SK-N-SH treated with all-trans-retinoic acid at 6 μM for 48 hours (cell line): ENCODE data around the gene PARL.

Experiments
- ATAC-seq: fragments of 200-7000 bp; cut with Tn5 transposase; 3 replicates; pipeline ENCODE4 v1.9.1; 2020; ENCODE audit warnings: mild to moderate bottlenecking, moderate library complexity
- ARNTL ChIP-seq: fragments of 450-650 bp; formaldehyde crosslinking; IDR thresholded peaks from 2 replicates; pipeline ENCODE4 v1.5.0; 2020; ENCODE audit warnings: low read depth, mild to moderate bottlenecking, moderate library complexity, borderline replicate concordance
- BACH2 ChIP-seq: fragments of 250-450 bp; sonication (Bioruptor Pico); IDR thresholded peaks from 2 replicates; pipeline ENCODE4 v1.9.0; 2021; ENCODE audit warnings: mild to moderate bottlenecking, borderline replicate concordance
- CSDC2 ChIP-seq: fragments of 250-450 bp; sonication (Bioruptor Pico); IDR thresholded peaks from 2 replicates; pipeline ENCODE4 v1.5.0; 2020; ENCODE audit warnings: mild to moderate bottlenecking, moderate library complexity
- ESRRG ChIP-seq: fragments of 250-450 bp; sonication (Bioruptor Pico); IDR thresholded peaks from 2 replicates; pipeline ENCODE4 v1.6.1; 2021; ENCODE audit warnings: mild to moderate bottlenecking
- GLIS3 ChIP-seq: fragments of 250-450 bp; sonication (Bioruptor Pico); IDR thresholded peaks from 2 replicates; pipeline ENCODE4 v1.5.0; 2020; ENCODE audit warnings: mild to moderate bottlenecking, moderate library complexity
- ISL1 ChIP-seq: fragments of 250-450 bp; sonication (Bioruptor Pico); IDR thresholded peaks from 2 replicates; pipeline ENCODE4 v2.1.2; 2022; ENCODE audit warnings: mild to moderate bottlenecking, moderate library complexity
- OSR1 ChIP-seq: fragments of 250-450 bp; sonication (Bioruptor Pico); IDR thresholded peaks from 2 replicates; pipeline ENCODE4 v1.8.0; 2022; ENCODE audit warnings: moderate library complexity, mild to moderate bottlenecking, inconsistent platforms
- PPARA ChIP-seq: fragments of 250-450 bp; sonication (Bioruptor Pico); IDR thresholded peaks from 2 replicates; pipeline ENCODE4 v1.5.0; 2020; ENCODE audit warnings: mild to moderate bottlenecking, borderline replicate concordance
- RARB ChIP-seq: fragments of 250-450 bp; sonication (Bioruptor Pico); IDR thresholded peaks from 2 replicates; pipeline ENCODE4 v1.8.0; 2021; ENCODE audit warnings: mild to moderate bottlenecking, moderate library complexity
- SNAI2 ChIP-seq: fragments of 250-450 bp; sonication (Bioruptor Pico); IDR thresholded peaks from 2 replicates; pipeline ENCODE4 v1.5.0; 2020; ENCODE audit warnings: mild to moderate bottlenecking, moderate library complexity
- TCF4 ChIP-seq: fragments of 250-450 bp; sonication (Bioruptor Pico); IDR thresholded peaks from 2 replicates; pipeline ENCODE4 v1.8.0; 2021; ENCODE audit warnings: mild to moderate bottlenecking, moderate library complexity, borderline replicate concordance
- TOX ChIP-seq: fragments of 250-450 bp; sonication (Bioruptor Pico); IDR thresholded peaks from 2 replicates; pipeline ENCODE4 v1.8.0; 2021; ENCODE audit warnings: mild to moderate bottlenecking, moderate library complexity, borderline replicate concordance
- ZC3H10 ChIP-seq: fragments of 250-450 bp; sonication (Bioruptor Pico); IDR thresholded peaks from 2 replicates; pipeline ENCODE4 v1.5.1; 2021; ENCODE audit warnings: mild to moderate bottlenecking, moderate library complexity
- ZFP3 ChIP-seq: fragments of 250-450 bp; sonication (Bioruptor Pico); IDR thresholded peaks from 2 replicates; pipeline ENCODE4 v1.5.0; 2020; ENCODE audit warnings: mild to moderate bottlenecking, moderate library complexity
- ZFP30 ChIP-seq: fragments of 450-650 bp; formaldehyde crosslinking; IDR thresholded peaks from 2 replicates; pipeline ENCODE4 v1.5.0; 2022; ENCODE audit warnings: mild to moderate bottlenecking, moderate library complexity
- ZNF565 ChIP-seq: fragments of 450-650 bp; formaldehyde crosslinking; conservative IDR thresholded peaks from 2 replicates; pipeline ENCODE4 v1.5.0; 2020; ENCODE audit warnings: low read depth, mild to moderate bottlenecking, moderate library complexity
- ZNF70 ChIP-seq: fragments of 450-650 bp; formaldehyde crosslinking; IDR thresholded peaks from 2 replicates; pipeline ENCODE4 v1.5.0; 2020; ENCODE audit warnings: mild to moderate bottlenecking, moderate library complexity
- ZNF8 ChIP-seq: fragments of 450-650 bp; formaldehyde crosslinking; IDR thresholded peaks from 2 replicates; pipeline ENCODE4 v1.5.0; 2020; ENCODE audit warnings: mild to moderate bottlenecking, moderate library complexity
- TF ChIP-seq, protein P1 (sequence below): fragments of 250-450 bp; sonication (Bioruptor Pico); IDR thresholded peaks from 2 replicates; pipeline ENCODE4 v1.5.1; 2020; ENCODE audit warnings: low read depth, mild to moderate bottlenecking, moderate library complexity
- TF ChIP-seq, protein P2 (sequence below): fragments of 250-450 bp; sonication (Bioruptor Pico); IDR thresholded peaks from 2 replicates; pipeline ENCODE4 v1.5.1; 2021; ENCODE audit warnings: mild to moderate bottlenecking, moderate library complexity
- TF ChIP-seq, protein P3 (sequence below): fragments of 250-450 bp; sonication (Bioruptor Pico); IDR thresholded peaks from 2 replicates; pipeline ENCODE4 v1.5.0; 2020; ENCODE audit warnings: mild to moderate bottlenecking, moderate library complexity
- TF ChIP-seq, protein P4 (sequence below): fragments of 250-450 bp; sonication (Bioruptor Pico); IDR thresholded peaks from 2 replicates; pipeline ENCODE4 v1.8.0; 2020; ENCODE audit warnings: mild to moderate bottlenecking, moderate library complexity, borderline replicate concordance

Gene PARL

DNA sequence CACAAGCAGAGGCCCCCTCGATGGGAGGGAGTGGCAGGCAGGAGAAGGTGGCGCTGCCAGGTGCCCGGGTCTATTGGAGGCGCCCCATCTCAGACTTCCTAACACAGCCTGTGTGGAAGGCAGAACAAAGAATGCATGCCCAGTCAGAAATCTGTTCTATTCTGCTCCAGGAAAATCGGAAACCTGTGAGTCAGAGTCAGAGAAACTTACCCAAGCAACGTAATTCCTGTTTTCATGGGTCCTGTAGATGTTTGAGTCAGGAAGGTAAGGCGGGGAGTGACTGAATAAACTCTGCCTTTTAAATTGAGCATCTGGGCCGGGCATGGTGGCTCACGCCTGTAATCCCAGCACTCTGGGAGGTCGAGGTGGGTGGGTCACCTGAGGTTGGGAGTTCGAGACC, 73.0 kb downstream of the PARL start (continued):
- TF ChIP-seq, protein P1, sequence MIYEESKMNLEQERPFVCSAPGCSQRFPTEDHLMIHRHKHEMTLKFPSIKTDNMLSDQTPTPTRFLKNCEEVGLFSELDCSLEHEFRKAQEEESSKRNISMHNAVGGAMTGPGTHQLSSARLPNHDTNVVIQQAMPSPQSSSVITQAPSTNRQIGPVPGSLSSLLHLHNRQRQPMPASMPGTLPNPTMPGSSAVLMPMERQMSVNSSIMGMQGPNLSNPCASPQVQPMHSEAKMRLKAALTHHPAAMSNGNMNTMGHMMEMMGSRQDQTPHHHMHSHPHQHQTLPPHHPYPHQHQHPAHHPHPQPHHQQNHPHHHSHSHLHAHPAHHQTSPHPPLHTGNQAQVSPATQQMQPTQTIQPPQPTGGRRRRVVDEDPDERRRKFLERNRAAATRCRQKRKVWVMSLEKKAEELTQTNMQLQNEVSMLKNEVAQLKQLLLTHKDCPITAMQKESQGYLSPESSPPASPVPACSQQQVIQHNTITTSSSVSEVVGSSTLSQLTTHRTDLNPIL (CRISPR knock-in tag), result no peak
- TF ChIP-seq ZNF565 (CRISPR knock-in tag), result no peak

DNA sequence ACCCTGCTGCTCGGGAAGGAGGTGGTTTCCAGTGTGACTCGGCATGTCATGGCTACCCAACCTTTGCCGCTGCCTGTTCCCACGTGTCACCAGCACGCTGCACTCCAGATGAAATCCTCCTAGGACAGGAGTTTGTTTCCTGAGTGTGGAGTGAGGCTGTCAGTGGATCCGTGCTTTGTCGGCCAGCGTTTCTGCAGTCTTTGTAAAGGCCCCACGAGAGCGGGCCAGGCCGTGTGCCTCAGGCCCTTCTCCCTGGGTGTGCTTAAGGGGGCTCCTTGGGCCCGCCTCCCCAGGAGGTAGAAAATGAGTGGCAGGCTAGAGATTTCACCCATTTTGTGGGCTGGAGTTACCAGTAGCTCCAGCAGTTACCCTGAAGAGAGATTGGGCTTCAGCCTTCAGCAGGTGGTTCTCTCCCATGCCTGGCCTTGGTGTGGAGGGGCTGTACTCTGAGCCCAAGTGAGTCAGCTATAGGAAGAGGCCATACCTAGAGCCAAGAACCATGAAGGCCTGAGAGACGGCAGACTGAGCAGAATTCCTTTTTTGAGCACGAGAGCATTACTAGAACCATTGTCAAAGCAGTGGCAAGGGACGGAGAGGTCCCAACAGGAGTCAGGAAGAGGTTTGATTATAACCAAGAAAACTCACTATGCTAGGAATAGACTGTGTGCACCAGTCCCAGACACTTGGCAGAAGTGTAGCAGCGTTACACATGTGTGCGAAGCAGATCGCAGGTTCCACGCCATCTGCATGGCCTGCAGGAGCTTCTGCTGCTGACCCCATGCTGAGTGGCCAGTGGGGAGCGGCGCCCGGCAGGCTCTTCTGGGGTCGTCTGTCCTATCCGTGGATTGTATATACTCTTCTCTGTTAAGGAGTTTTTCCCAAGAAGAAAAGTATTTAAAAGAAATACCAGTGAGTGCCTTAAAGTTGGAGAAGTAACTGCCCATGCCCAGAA, 73.8 kb downstream of the PARL start:
- TF ChIP-seq ESRRG (CRISPR knock-in tag), result no peak
- no peak for TF ChIP-seq ZC3H10 (CRISPR knock-in tag)
- TF ChIP-seq BACH2 (CRISPR knock-in tag), result no peak
- TF ChIP-seq ZNF565 (CRISPR knock-in tag), result no peak
- TF ChIP-seq, protein P2, sequence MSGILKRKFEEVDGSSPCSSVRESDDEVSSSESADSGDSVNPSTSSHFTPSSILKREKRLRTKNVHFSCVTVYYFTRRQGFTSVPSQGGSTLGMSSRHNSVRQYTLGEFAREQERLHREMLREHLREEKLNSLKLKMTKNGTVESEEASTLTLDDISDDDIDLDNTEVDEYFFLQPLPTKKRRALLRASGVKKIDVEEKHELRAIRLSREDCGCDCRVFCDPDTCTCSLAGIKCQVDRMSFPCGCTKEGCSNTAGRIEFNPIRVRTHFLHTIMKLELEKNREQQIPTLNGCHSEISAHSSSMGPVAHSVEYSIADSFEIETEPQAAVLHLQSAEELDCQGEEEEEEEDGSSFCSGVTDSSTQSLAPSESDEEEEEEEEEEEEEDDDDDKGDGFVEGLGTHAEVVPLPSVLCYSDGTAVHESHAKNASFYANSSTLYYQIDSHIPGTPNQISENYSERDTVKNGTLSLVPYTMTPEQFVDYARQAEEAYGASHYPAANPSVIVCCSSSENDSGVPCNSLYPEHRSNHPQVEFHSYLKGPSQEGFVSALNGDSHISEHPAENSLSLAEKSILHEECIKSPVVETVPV (CRISPR knock-in tag), result no peak
- TF ChIP-seq PPARA (CRISPR knock-in tag), result no peak
- no peak for TF ChIP-seq CSDC2 (CRISPR knock-in tag)
- no peak for TF ChIP-seq ISL1
- TF ChIP-seq, protein P3, sequence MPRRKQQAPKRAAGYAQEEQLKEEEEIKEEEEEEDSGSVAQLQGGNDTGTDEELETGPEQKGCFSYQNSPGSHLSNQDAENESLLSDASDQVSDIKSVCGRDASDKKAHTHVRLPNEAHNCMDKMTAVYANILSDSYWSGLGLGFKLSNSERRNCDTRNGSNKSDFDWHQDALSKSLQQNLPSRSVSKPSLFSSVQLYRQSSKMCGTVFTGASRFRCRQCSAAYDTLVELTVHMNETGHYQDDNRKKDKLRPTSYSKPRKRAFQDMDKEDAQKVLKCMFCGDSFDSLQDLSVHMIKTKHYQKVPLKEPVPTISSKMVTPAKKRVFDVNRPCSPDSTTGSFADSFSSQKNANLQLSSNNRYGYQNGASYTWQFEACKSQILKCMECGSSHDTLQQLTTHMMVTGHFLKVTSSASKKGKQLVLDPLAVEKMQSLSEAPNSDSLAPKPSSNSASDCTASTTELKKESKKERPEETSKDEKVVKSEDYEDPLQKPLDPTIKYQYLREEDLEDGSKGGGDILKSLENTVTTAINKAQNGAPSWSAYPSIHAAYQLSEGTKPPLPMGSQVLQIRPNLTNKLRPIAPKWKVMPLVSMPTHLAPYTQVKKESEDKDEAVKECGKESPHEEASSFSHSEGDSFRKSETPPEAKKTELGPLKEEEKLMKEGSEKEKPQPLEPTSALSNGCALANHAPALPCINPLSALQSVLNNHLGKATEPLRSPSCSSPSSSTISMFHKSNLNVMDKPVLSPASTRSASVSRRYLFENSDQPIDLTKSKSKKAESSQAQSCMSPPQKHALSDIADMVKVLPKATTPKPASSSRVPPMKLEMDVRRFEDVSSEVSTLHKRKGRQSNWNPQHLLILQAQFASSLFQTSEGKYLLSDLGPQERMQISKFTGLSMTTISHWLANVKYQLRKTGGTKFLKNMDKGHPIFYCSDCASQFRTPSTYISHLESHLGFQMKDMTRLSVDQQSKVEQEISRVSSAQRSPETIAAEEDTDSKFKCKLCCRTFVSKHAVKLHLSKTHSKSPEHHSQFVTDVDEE (CRISPR knock-in tag), result no peak
- TF ChIP-seq ZNF8 (CRISPR knock-in tag), result no peak
- TF ChIP-seq ZFP3 (CRISPR knock-in tag), result no peak
- no peak for TF ChIP-seq OSR1 (CRISPR knock-in tag)
- TF ChIP-seq RARB (CRISPR knock-in tag), result no peak
- TF ChIP-seq ARNTL (CRISPR knock-in tag), result no peak
- TF ChIP-seq, protein P4, sequence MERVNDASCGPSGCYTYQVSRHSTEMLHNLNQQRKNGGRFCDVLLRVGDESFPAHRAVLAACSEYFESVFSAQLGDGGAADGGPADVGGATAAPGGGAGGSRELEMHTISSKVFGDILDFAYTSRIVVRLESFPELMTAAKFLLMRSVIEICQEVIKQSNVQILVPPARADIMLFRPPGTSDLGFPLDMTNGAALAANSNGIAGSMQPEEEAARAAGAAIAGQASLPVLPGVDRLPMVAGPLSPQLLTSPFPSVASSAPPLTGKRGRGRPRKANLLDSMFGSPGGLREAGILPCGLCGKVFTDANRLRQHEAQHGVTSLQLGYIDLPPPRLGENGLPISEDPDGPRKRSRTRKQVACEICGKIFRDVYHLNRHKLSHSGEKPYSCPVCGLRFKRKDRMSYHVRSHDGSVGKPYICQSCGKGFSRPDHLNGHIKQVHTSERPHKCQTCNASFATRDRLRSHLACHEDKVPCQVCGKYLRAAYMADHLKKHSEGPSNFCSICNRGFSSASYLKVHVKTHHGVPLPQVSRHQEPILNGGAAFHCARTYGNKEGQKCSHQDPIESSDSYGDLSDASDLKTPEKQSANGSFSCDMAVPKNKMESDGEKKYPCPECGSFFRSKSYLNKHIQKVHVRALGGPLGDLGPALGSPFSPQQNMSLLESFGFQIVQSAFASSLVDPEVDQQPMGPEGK (CRISPR knock-in tag), result no peak
- TF ChIP-seq ZFP30, result no peak
- no peak for TF ChIP-seq SNAI2
- no peak for TF ChIP-seq GLIS3 (CRISPR knock-in tag)
- no peak for TF ChIP-seq ZNF70
- ATAC-seq, result no peak

DNA sequence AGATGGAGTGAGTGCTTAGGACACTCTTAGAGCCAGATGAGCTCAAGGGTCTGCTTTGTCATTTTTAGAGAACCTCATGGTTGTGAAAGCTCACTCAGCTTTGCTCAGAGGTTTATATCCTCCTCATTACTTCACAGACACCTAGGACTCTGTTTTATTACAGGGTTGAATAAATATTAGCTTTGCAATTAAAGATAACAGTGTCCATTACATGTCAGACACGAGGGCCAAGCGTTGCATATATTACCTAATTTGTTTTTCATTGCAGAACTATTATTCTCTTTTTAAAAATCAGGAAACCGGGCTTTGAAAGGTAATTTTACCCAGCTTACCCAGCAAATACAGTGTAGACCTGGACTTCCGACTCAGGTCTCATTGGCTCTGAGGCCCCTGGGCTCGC, 75.4 kb downstream of the PARL start:
- ATAC-seq, result no peak
- no peak for TF ChIP-seq ZFP3 (CRISPR knock-in tag)

DNA sequence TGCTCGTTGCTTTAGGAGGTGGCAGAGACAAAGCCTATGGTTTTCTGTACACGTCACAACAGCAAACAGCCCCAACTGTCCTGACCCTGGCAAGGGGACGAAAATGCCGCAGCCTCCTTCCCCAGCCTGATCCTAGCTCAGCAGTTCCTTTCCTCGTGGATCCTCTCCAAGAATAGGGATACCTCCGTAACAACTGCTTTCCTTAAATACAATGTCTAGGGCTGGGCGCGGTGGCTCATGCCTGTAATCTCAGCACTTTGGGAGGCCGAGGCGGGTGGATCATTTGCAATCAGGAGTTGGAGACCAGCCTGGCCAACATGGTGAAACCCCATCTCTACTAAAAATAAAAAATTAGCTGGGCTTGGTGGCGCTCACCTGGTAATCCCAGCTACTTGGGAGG, 76.3 kb downstream of the PARL start:
- TF ChIP-seq ZFP3 (CRISPR knock-in tag) (no peak), ESRRG (CRISPR knock-in tag) (no peak), SNAI2 (no peak), CSDC2 (CRISPR knock-in tag) (no peak), TCF4 (CRISPR knock-in tag) (no peak), OSR1 (CRISPR knock-in tag) (no peak), ZFP30 (no peak), ZC3H10 (CRISPR knock-in tag) (no peak), RARB (CRISPR knock-in tag) (no peak), ISL1 (no peak), ZNF565 (CRISPR knock-in tag) (no peak), TOX (CRISPR knock-in tag) (no peak)
- TF ChIP-seq, protein P3 (CRISPR knock-in tag), result no peak
- TF ChIP-seq, protein P4 (CRISPR knock-in tag), result no peak
- no peak for ATAC-seq
